HEK293 (cell line): ENCODE measurements around the gene TMEM126B.

Source experiments
- BCL11A ChIP-seq: fragments of 450-650 bp; formaldehyde crosslinking; IDR thresholded peaks from 2 replicates; pipeline ENCODE4 v1.5.1; 2016; ENCODE audit warnings: low read depth, missing biosample characterization, missing genetic modification characterization
- GLIS2 ChIP-seq: fragments of 450-650 bp; formaldehyde crosslinking; IDR thresholded peaks from 2 replicates; pipeline ENCODE4 v1.5.1; 2016; ENCODE audit warnings: missing biosample characterization, missing genetic modification characterization
- KLF16 ChIP-seq: fragments of 450-650 bp; formaldehyde crosslinking; IDR thresholded peaks from 2 replicates; pipeline ENCODE4 v1.5.1; 2017; ENCODE audit warnings: missing biosample characterization, missing genetic modification characterization
- KLF8 ChIP-seq: fragments of 450-650 bp; formaldehyde crosslinking; IDR thresholded peaks from 2 replicates; pipeline ENCODE4 v1.5.1; 2016; ENCODE audit warnings: missing biosample characterization, missing genetic modification characterization
- SP2 ChIP-seq: fragments of 450-650 bp; formaldehyde crosslinking; IDR thresholded peaks from 2 replicates; pipeline ENCODE4 v1.5.1; 2016; ENCODE audit warnings: missing biosample characterization, missing genetic modification characterization
- WT1 ChIP-seq: fragments of 450-650 bp; formaldehyde crosslinking; IDR thresholded peaks from 2 replicates; pipeline ENCODE4 v1.5.1; 2016; ENCODE audit warnings: missing biosample characterization, missing genetic modification characterization
- ZFP41 ChIP-seq: fragments of 450-650 bp; formaldehyde crosslinking; IDR thresholded peaks from 2 replicates; pipeline ENCODE4 v1.5.1; 2016; ENCODE audit warnings: missing biosample characterization, missing genetic modification characterization, borderline replicate concordance
- ZIC2 ChIP-seq: fragments of 450-650 bp; formaldehyde crosslinking; IDR thresholded peaks from 2 replicates; pipeline ENCODE4 v1.5.1; 2016; ENCODE audit warnings: missing biosample characterization, missing genetic modification characterization
- ZNF112 ChIP-seq: fragments of 450-650 bp; formaldehyde crosslinking; IDR thresholded peaks from 2 replicates; pipeline ENCODE4 v1.5.0; 2017; ENCODE audit warnings: missing biosample characterization, missing genetic modification characterization
- ZNF221 ChIP-seq: fragments of 450-650 bp; formaldehyde crosslinking; IDR thresholded peaks from 2 replicates; pipeline ENCODE4 v1.5.1; 2017; ENCODE audit warnings: missing biosample characterization, missing genetic modification characterization, borderline replicate concordance
- ZNF394 ChIP-seq: fragments of 450-650 bp; formaldehyde crosslinking; IDR thresholded peaks from 2 replicates; pipeline ENCODE4 v1.5.1; 2016; ENCODE audit warnings: missing biosample characterization, missing genetic modification characterization, mild to moderate bottlenecking, moderate library complexity, borderline replicate concordance
- ZNF629 ChIP-seq: fragments of 450-650 bp; formaldehyde crosslinking; IDR thresholded peaks from 2 replicates; pipeline ENCODE4 v1.5.1; 2017; ENCODE audit warnings: missing biosample characterization, missing genetic modification characterization
- ZNF701 ChIP-seq: fragments of 450-650 bp; formaldehyde crosslinking; IDR thresholded peaks from 2 replicates; pipeline ENCODE4 v1.5.1; 2016; ENCODE audit warnings: missing biosample characterization, missing genetic modification characterization
- ZNF777 ChIP-seq: fragments of 450-650 bp; formaldehyde crosslinking; IDR thresholded peaks from 2 replicates; pipeline ENCODE4 v1.5.1; 2017; ENCODE audit warnings: missing biosample characterization, missing genetic modification characterization, borderline replicate concordance
- ZNF837 ChIP-seq: fragments of 450-650 bp; formaldehyde crosslinking; IDR thresholded peaks from 2 replicates; pipeline ENCODE4 v1.5.1; 2016; ENCODE audit warnings: missing biosample characterization, missing genetic modification characterization
- TF ChIP-seq, protein P1 (sequence below): fragments of 450-650 bp; formaldehyde crosslinking; IDR thresholded peaks from 2 replicates; pipeline ENCODE4 v1.5.1; 2017; ENCODE audit warnings: missing biosample characterization, missing genetic modification characterization
- TF ChIP-seq, protein P2 (sequence below): fragments of 450-650 bp; formaldehyde crosslinking; IDR thresholded peaks from 2 replicates; pipeline ENCODE4 v1.5.1; 2016; ENCODE audit warnings: missing biosample characterization, missing genetic modification characterization, low read depth
- TF ChIP-seq, protein P3 (sequence below): fragments of 450-650 bp; formaldehyde crosslinking; IDR thresholded peaks from 2 replicates; pipeline ENCODE4 v1.5.1; 2016; ENCODE audit warnings: missing biosample characterization, missing genetic modification characterization
- TF ChIP-seq, protein P4 (sequence below): fragments of 450-650 bp; formaldehyde crosslinking; IDR thresholded peaks from 2 replicates; pipeline ENCODE4 v1.5.1; 2016; ENCODE audit warnings: missing biosample characterization, missing genetic modification characterization
- TF ChIP-seq, protein P5 (sequence below): fragments of 450-650 bp; formaldehyde crosslinking; IDR thresholded peaks from 2 replicates; pipeline ENCODE4 v1.5.1; 2016; ENCODE audit warnings: missing biosample characterization, missing genetic modification characterization
- TF ChIP-seq, protein P6 (sequence below): fragments of 450-650 bp; formaldehyde crosslinking; IDR thresholded peaks from 2 replicates; pipeline ENCODE4 v1.5.1; 2016; ENCODE audit warnings: missing biosample characterization, missing genetic modification characterization
- TF ChIP-seq, protein P7 (sequence below): sonication (generic); formaldehyde crosslinking; IDR thresholded peaks from 2 replicates; pipeline ENCODE4 v1.8.1; 2022; ENCODE audit warnings: mild to moderate bottlenecking, moderate library complexity, missing genetic modification reagents
- TF ChIP-seq, protein P8 (sequence below): fragments of 450-650 bp; formaldehyde crosslinking; IDR thresholded peaks from 2 replicates; pipeline ENCODE4 v1.5.1; 2016; ENCODE audit warnings: missing biosample characterization, missing genetic modification characterization

Gene TMEM126B

DNA sequence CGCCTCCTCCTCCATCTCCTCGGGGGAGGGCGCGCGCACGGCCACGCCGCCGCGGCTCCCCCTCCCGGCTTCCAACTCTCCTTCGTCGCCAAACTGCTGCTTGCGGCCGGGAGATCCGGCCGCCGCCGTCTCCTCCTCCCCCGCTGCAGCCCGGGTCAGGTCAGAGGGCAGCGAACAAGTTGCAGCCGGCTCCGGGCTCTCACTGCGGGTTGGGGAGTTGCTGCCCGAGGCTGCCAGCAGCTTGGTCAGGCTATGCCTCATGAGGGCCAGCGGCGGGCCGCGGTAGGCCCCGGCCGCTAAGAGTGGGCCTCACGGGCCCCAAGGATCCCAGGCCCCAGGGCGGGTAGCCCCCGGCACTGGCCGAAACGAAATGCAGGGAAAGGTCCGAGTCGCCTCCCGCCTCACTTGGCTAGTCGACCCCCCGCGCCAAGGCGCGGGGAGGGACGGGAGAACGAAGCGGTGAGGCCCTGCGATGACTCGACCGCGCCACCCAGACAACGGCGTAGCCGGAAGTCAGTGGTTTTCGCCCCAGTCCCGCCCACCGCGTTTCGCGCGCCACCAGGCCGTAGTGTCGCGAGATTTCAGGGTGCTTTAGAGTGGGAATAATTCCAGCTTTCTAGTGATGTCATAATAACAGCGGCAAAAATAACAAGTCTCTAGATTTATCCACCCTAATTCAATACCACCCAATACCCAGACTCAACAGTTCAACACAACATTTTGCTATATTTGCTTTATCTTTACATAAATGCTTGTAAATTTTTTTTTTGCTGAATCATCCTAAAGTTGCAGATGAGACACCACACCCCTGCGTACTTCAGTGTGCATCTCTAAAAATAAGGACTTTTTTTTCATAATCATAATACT lies 36.5 kb downstream of the TMEM126B start, which contains the start of gene CREBZF (continued):
- TF ChIP-seq, protein P1, sequence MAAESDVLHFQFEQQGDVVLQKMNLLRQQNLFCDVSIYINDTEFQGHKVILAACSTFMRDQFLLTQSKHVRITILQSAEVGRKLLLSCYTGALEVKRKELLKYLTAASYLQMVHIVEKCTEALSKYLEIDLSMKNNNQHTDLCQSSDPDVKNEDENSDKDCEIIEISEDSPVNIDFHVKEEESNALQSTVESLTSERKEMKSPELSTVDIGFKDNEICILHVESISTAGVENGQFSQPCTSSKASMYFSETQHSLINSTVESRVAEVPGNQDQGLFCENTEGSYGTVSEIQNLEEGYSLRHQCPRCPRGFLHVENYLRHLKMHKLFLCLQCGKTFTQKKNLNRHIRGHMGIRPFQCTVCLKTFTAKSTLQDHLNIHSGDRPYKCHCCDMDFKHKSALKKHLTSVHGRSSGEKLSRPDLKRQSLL (tag by site-specific recombination): no peak
- no peak for TF ChIP-seq ZFP41 (tag by site-specific recombination)
- TF ChIP-seq KLF16 (tag by site-specific recombination): peak; percentile 72; the same call in 1 of the 2 replicates
- TF ChIP-seq, protein P2, sequence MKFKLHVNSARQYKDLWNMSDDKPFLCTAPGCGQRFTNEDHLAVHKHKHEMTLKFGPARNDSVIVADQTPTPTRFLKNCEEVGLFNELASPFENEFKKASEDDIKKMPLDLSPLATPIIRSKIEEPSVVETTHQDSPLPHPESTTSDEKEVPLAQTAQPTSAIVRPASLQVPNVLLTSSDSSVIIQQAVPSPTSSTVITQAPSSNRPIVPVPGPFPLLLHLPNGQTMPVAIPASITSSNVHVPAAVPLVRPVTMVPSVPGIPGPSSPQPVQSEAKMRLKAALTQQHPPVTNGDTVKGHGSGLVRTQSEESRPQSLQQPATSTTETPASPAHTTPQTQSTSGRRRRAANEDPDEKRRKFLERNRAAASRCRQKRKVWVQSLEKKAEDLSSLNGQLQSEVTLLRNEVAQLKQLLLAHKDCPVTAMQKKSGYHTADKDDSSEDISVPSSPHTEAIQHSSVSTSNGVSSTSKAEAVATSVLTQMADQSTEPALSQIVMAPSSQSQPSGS (tag by site-specific recombination): peak; percentile 93
- TF ChIP-seq, protein P3, sequence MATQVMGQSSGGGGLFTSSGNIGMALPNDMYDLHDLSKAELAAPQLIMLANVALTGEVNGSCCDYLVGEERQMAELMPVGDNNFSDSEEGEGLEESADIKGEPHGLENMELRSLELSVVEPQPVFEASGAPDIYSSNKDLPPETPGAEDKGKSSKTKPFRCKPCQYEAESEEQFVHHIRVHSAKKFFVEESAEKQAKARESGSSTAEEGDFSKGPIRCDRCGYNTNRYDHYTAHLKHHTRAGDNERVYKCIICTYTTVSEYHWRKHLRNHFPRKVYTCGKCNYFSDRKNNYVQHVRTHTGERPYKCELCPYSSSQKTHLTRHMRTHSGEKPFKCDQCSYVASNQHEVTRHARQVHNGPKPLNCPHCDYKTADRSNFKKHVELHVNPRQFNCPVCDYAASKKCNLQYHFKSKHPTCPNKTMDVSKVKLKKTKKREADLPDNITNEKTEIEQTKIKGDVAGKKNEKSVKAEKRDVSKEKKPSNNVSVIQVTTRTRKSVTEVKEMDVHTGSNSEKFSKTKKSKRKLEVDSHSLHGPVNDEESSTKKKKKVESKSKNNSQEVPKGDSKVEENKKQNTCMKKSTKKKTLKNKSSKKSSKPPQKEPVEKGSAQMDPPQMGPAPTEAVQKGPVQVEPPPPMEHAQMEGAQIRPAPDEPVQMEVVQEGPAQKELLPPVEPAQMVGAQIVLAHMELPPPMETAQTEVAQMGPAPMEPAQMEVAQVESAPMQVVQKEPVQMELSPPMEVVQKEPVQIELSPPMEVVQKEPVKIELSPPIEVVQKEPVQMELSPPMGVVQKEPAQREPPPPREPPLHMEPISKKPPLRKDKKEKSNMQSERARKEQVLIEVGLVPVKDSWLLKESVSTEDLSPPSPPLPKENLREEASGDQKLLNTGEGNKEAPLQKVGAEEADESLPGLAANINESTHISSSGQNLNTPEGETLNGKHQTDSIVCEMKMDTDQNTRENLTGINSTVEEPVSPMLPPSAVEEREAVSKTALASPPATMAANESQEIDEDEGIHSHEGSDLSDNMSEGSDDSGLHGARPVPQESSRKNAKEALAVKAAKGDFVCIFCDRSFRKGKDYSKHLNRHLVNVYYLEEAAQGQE (tag by site-specific recombination): no peak
- TF ChIP-seq ZNF777 (tag by site-specific recombination): no peak
- TF ChIP-seq, protein P4, sequence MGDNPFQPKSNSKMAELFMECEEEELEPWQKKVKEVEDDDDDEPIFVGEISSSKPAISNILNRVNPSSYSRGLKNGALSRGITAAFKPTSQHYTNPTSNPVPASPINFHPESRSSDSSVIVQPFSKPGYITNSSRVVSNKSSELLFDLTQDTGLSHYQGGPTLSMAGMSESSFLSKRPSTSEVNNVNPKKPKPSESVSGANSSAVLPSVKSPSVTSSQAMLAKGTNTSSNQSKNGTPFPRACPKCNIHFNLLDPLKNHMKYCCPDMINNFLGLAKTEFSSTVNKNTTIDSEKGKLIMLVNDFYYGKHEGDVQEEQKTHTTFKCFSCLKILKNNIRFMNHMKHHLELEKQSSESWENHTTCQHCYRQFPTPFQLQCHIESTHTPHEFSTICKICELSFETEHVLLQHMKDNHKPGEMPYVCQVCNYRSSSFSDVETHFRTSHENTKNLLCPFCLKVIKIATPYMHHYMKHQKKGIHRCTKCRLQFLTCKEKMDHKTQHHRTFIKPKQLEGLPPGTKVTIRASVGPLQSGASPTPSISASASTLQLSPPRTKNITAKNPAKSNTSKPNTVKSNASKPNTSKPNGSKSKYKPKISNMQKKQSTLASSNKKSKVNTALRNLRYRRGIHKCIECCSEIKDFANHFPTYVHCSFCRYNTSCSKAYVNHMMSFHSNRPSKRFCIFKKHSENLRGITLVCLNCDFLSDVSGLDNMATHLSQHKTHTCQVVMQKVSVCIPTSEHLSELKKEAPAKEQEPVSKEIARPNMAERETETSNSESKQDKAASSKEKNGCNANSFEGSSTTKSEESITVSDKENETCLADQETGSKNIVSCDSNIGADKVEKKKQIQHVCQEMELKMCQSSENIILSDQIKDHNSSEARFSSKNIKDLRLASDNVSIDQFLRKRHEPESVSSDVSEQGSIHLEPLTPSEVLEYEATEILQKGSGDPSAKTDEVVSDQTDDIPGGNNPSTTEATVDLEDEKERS (tag by site-specific recombination): no peak
- TF ChIP-seq ZNF629: peak; percentile 90
- no peak for TF ChIP-seq ZNF701 (tag by site-specific recombination)
- TF ChIP-seq, protein P5, sequence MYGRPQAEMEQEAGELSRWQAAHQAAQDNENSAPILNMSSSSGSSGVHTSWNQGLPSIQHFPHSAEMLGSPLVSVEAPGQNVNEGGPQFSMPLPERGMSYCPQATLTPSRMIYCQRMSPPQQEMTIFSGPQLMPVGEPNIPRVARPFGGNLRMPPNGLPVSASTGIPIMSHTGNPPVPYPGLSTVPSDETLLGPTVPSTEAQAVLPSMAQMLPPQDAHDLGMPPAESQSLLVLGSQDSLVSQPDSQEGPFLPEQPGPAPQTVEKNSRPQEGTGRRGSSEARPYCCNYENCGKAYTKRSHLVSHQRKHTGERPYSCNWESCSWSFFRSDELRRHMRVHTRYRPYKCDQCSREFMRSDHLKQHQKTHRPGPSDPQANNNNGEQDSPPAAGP (tag by site-specific recombination): no peak
- no peak for TF ChIP-seq ZIC2 (tag by site-specific recombination)
- TF ChIP-seq ZNF221 (tag by site-specific recombination): no peak; the same call in 1 of the 2 replicates
- TF ChIP-seq GLIS2 (tag by site-specific recombination): peak; percentile 87
- TF ChIP-seq ZNF112 (tag by site-specific recombination): no peak
- TF ChIP-seq, protein P6, sequence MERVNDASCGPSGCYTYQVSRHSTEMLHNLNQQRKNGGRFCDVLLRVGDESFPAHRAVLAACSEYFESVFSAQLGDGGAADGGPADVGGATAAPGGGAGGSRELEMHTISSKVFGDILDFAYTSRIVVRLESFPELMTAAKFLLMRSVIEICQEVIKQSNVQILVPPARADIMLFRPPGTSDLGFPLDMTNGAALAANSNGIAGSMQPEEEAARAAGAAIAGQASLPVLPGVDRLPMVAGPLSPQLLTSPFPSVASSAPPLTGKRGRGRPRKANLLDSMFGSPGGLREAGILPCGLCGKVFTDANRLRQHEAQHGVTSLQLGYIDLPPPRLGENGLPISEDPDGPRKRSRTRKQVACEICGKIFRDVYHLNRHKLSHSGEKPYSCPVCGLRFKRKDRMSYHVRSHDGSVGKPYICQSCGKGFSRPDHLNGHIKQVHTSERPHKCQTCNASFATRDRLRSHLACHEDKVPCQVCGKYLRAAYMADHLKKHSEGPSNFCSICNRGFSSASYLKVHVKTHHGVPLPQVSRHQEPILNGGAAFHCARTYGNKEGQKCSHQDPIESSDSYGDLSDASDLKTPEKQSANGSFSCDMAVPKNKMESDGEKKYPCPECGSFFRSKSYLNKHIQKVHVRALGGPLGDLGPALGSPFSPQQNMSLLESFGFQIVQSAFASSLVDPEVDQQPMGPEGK (tag by site-specific recombination): peak; percentile 71; the same call in 1 of the 2 replicates
- TF ChIP-seq KLF8 (tag by site-specific recombination): peak; percentile 88
- TF ChIP-seq, protein P7, sequence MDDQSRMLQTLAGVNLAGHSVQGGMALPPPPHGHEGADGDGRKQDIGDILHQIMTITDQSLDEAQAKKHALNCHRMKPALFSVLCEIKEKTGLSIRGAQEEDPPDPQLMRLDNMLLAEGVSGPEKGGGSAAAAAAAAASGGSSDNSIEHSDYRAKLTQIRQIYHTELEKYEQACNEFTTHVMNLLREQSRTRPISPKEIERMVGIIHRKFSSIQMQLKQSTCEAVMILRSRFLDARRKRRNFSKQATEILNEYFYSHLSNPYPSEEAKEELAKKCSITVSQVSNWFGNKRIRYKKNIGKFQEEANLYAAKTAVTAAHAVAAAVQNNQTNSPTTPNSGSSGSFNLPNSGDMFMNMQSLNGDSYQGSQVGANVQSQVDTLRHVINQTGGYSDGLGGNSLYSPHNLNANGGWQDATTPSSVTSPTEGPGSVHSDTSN (CRISPR knock-in tag): peak; percentile 38; the same call in 1 of the 2 replicates
- TF ChIP-seq BCL11A (tag by site-specific recombination): no peak
- peak; percentile 28; the same call in 1 of the 2 replicates for TF ChIP-seq ZNF394 (tag by site-specific recombination)
- no peak; the same call in 1 of the 2 replicates for TF ChIP-seq WT1 (tag by site-specific recombination)
- TF ChIP-seq, protein P8, sequence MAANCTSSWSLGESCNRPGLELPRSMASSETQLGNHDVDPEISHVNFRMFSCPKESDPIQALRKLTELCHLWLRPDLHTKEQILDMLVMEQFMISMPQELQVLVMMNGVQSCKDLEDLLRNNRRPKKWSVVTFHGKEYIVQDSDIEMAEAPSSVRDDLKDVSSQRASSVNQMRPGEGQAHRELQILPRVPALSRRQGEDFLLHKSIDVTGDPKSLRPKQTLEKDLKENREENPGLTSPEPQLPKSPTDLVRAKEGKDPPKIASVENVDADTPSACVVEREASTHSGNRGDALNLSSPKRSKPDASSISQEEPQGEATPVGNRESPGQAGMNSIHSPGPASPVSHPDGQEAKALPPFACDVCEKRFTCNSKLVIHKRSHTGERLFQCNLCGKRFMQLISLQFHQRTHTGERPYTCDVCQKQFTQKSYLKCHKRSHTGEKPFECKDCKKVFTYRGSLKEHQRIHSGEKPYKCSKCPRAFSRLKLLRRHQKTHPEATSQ: 0 out of 2 replicates have a peak, but pooled peaks have one; percentile 60
- peak; percentile 79 for TF ChIP-seq SP2
- TF ChIP-seq ZNF837 (tag by site-specific recombination): no peak
